ENCODE results near the gene SRRM5. TPM values are rescaled to one million over a fixed set of nuclear protein-coding genes. Genes with fewer than 3 reads are reported as not detected.

The SRRM5 gene
- total RNA-seq, 1 experiment from 2014 or later = 1.0 TPM

GRCh38 chr19:43609872-43610271 is 2.0 kb upstream of the SRRM5 start:
- Mint-ChIP-seq H3K27me3 (ENCODE audit: insufficient read depth, unreplicated experiment) (no peaks in the 10 kb centered on the region), H3K4me1 (ENCODE audit: low read depth, unreplicated experiment) (peaks cover 10% of the 10 kb centered on the region), H3K9me3 (ENCODE audit: unreplicated experiment) (no peaks in the 10 kb centered on the region), H3K4me3 (ENCODE audit: unreplicated experiment) (no peak overlapping the region), H3K27ac (ENCODE audit: unreplicated experiment) (no peak overlapping the region), H3K36me3 (ENCODE audit: insufficient read depth, unreplicated experiment) (peaks cover 43% of the 10 kb centered on the region)
- Histone ChIP-seq H3K27me3 (replicated peaks; ENCODE audit: control insufficient read depth, insufficient read depth, low read length) (no peaks in the 10 kb centered on the region), H3K36me3 (ENCODE audit: control insufficient read depth, insufficient read depth, low read length) (peaks cover 1% of the 10 kb centered on the region; the same call in 1 of the 2 replicates), H3K4me1 (no peaks in the 10 kb centered on the region), H3K9me3 (no peaks in the 10 kb centered on the region), H3K4me3 (ENCODE audit: low read depth, low read length) (no peak overlapping the region)
- TF ChIP-seq CTCF (IDR thresholded peaks at IDR 0.05; ENCODE audit: insufficient read depth in 1 of 2, low read depth in 1 of 2, low read length in 1 of 2, severe bottlenecking in 1 of 2, unreplicated experiment in 1 of 2) = no peak
- BruUV-seq (replicated peaks) = no TSS peak
- ChIA-PET CTCF (no interaction called here), POLR2A (no interaction called here)
- DNase-seq = no peak
- intact Hi-C loops (cut with micrococcal nuclease; ENCODE audit: unreplicated experiment) = no loop called here

- no peak overlapping the region for H3K4me3 Mint-ChIP-seq (ENCODE audit: unreplicated experiment)
Measured at GRCh38 chr19:43610493-43610892, 1.4 kb upstream of the SRRM5 start.

GRCh38 chr19:43612374-43612773 is 486 bp downstream of the SRRM5 start:
- Histone ChIP-seq H3K36me3 (ENCODE audit: control insufficient read depth, insufficient read depth, low read length) (peaks cover 1% of the 10 kb centered on the region; the same call in 1 of the 2 replicates), H3K4me1 (no peaks in the 10 kb centered on the region), H3K27me3 (replicated peaks; ENCODE audit: control insufficient read depth, insufficient read depth, low read length) (no peaks in the 10 kb centered on the region), H3K9me3 (no peaks in the 10 kb centered on the region), H3K4me3 (ENCODE audit: low read depth, low read length) (no peak overlapping the region)
- H3K36me3 Mint-ChIP-seq (ENCODE audit: insufficient read depth, unreplicated experiment) = peaks cover 37% of the 10 kb centered on the region
- no peak overlapping the region for H3K27ac Mint-ChIP-seq (ENCODE audit: unreplicated experiment)
- peaks cover 10% of the 10 kb centered on the region for H3K4me1 Mint-ChIP-seq (ENCODE audit: low read depth, unreplicated experiment)
- BruUV-seq (replicated peaks) = no TSS peak
- no peak overlapping the region for H3K4me3 Mint-ChIP-seq (ENCODE audit: unreplicated experiment)
- no peak for DNase-seq
- CTCF ChIA-PET = no interaction called here
- TF ChIP-seq CTCF (IDR thresholded peaks at IDR 0.05; ENCODE audit: insufficient read depth in 1 of 2, low read depth in 1 of 2, low read length in 1 of 2, severe bottlenecking in 1 of 2, unreplicated experiment in 1 of 2) = no peak
- H3K27me3 Mint-ChIP-seq (ENCODE audit: insufficient read depth, unreplicated experiment) = no peaks in the 10 kb centered on the region
- intact Hi-C loops (cut with micrococcal nuclease; ENCODE audit: unreplicated experiment) = no loop called here
- no peaks in the 10 kb centered on the region for H3K9me3 Mint-ChIP-seq (ENCODE audit: unreplicated experiment)
- POLR2A ChIA-PET = no interaction called here

More at GRCh38 chr19:43610493-43610892, 1.4 kb upstream of the SRRM5 start:
- no peak for TF ChIP-seq CTCF (IDR thresholded peaks at IDR 0.05; ENCODE audit: insufficient read depth in 1 of 2, low read depth in 1 of 2, low read length in 1 of 2, severe bottlenecking in 1 of 2, unreplicated experiment in 1 of 2)
- DNase-seq = no peak
- Mint-ChIP-seq H3K9me3 (ENCODE audit: unreplicated experiment) (no peaks in the 10 kb centered on the region), H3K4me1 (ENCODE audit: low read depth, unreplicated experiment) (peaks cover 10% of the 10 kb centered on the region), H3K27ac (ENCODE audit: unreplicated experiment) (no peak overlapping the region), H3K36me3 (ENCODE audit: insufficient read depth, unreplicated experiment) (peaks cover 43% of the 10 kb centered on the region), H3K27me3 (ENCODE audit: insufficient read depth, unreplicated experiment) (no peaks in the 10 kb centered on the region)
- ChIA-PET CTCF (no interaction called here), POLR2A (interaction anchor here (0.6 kb wide), 1 partner anchor 1110 kb away, joined by 4 read pairs; no protein-coding TSS in a partner anchor)
- intact Hi-C loops (cut with micrococcal nuclease; ENCODE audit: unreplicated experiment) = no loop called here
- no peaks in the 10 kb centered on the region for H3K27me3 ChIP-seq (replicated peaks; ENCODE audit: control insufficient read depth, insufficient read depth, low read length)
- BruUV-seq (replicated peaks) = no TSS peak
- H3K4me1 ChIP-seq = no peaks in the 10 kb centered on the region
- no peak overlapping the region for H3K4me3 ChIP-seq (ENCODE audit: low read depth, low read length)
- H3K9me3 ChIP-seq = no peaks in the 10 kb centered on the region
- H3K36me3 ChIP-seq (ENCODE audit: control insufficient read depth, insufficient read depth, low read length) = peaks cover 1% of the 10 kb centered on the region; the same call in 1 of the 2 replicates

Measured in Caco-2 (cell line).